NB4 (cell line): Measurements from ENCODE around the gene FOXP1.

Source experiments
- MYC ChIP-seq: IDR thresholded peaks from 2 replicates; pipeline ENCODE4 v1.6.1; 2011; ENCODE audit warnings: low read depth, low read length
- POLR2A ChIP-seq: IDR thresholded peaks from 2 replicates; pipeline ENCODE4 v1.6.1; 2011; ENCODE audit warnings: mild to moderate bottlenecking; ENCODE audit not compliant: insufficient read length; ENCODE audit errors: extremely low read depth

- no peak for TF ChIP-seq POLR2A
- no peak for TF ChIP-seq MYC
Observed at GRCh38 chr3:71389191-71389590, 194.3 kb downstream of the FOXP1 start.
